ENCODE results near the gene OSBPL3. TPM values are rescaled to one million over a fixed set of nuclear protein-coding genes. Genes with fewer than 3 reads are reported as not detected.

OSBPL3 gene
- polyA plus RNA-seq, 1 donor (not counting 4 experiments of a cell fraction or from before 2014, with no cell fraction given), result 34.0 TPM

GRCh38 chr7:24896031-24896501, 83.9 kb downstream of the OSBPL3 start:
- dilution Hi-C loops (cut with MboI; ENCODE audit: extremely low pct_ligation_motif_present, low sequenced_read_pairs), result no loop called here
- no peak overlapping the region for H3K27ac ChIP-seq (ENCODE audit: control insufficient read depth, insufficient read depth, low read length)
- H3K9me1 ChIP-seq (ENCODE audit: control insufficient read depth, extremely low read depth, insufficient read depth, low read length), result no peaks in the 10 kb centered on the region
- H2AFZ ChIP-seq (ENCODE audit: control insufficient read depth, low read length), result no peak overlapping the region
- peaks cover 21% of the 10 kb centered on the region for H3K4me1 ChIP-seq (ENCODE audit: control insufficient read depth, extremely low read depth, insufficient read depth, low read length)
- H3K4me3 ChIP-seq (ENCODE audit: control insufficient read depth in 2 of 3, extremely low read depth in 1 of 3, insufficient read depth in 2 of 3, low read depth in 1 of 3, low read length in 3 of 3), result no peak overlapping the region
- H3K27me3 ChIP-seq (ENCODE audit: control insufficient read depth, extremely low read depth, insufficient read depth, low read length), result no peaks in the 10 kb centered on the region
- peaks cover 0 to 4% of the 10 kb centered on the region in 2 experiments for H3K36me3 ChIP-seq (ENCODE audit: control insufficient read depth in 2 of 2, extremely low read depth in 1 of 2, insufficient read depth in 2 of 2, low read length in 2 of 2)
- H4K20me1 ChIP-seq (ENCODE audit: control insufficient read depth, extremely low read depth, insufficient read depth, low read length), result no peaks in the 10 kb centered on the region
- DNase-seq (ENCODE audit: low read depth, low spot score) (no peak), FAIRE-seq (no peak)
- H3K9me3 ChIP-seq (ENCODE audit: control insufficient read depth, low read depth, low read length), result no peaks in the 10 kb centered on the region
- no peak overlapping the region for H3K9ac ChIP-seq (ENCODE audit: control insufficient read depth, extremely low read depth, insufficient read depth, low read length)
- no peak overlapping the region for H3K4me2 ChIP-seq (ENCODE audit: control insufficient read depth, extremely low read depth, insufficient read depth, low read depth, low read length)
- TF ChIP-seq EZH2 (IDR thresholded peaks at IDR 0.05; ENCODE audit: low read length), result no peak
- TF ChIP-seq CTCF (optimal IDR thresholded peaks at IDR 0.05 in 1 of 3, IDR thresholded peaks at IDR 0.05 in 1 of 3, conservative IDR thresholded peaks at IDR 0.05 in 1 of 3; ENCODE audit: extremely low read depth in 1 of 3, insufficient read depth in 2 of 3, low read length in 3 of 3), result peak in 1 of 3 experiments; percentile 7
- H3K79me2 ChIP-seq (ENCODE audit: control insufficient read depth, insufficient read depth, low read length), result peaks cover 80% of the 10 kb centered on the region

GRCh38 chr7:24894429-24895221, 85.4 kb downstream of the OSBPL3 start:
- Histone ChIP-seq H3K9ac (ENCODE audit: control insufficient read depth, extremely low read depth, insufficient read depth, low read length) (no peak overlapping the region), H4K20me1 (ENCODE audit: control insufficient read depth, extremely low read depth, insufficient read depth, low read length) (no peaks in the 10 kb centered on the region), H2AFZ (ENCODE audit: control insufficient read depth, low read length) (no peak overlapping the region), H3K27me3 (ENCODE audit: control insufficient read depth, extremely low read depth, insufficient read depth, low read length) (no peaks in the 10 kb centered on the region), H3K9me1 (ENCODE audit: control insufficient read depth, extremely low read depth, insufficient read depth, low read length) (no peaks in the 10 kb centered on the region), H3K9me3 (ENCODE audit: control insufficient read depth, low read depth, low read length) (no peaks in the 10 kb centered on the region), H3K4me2 (ENCODE audit: control insufficient read depth, extremely low read depth, insufficient read depth, low read depth, low read length) (no peak overlapping the region), H3K36me3 (ENCODE audit: control insufficient read depth in 2 of 2, extremely low read depth in 1 of 2, insufficient read depth in 2 of 2, low read length in 2 of 2) (peaks cover 6 to 13% of the 10 kb centered on the region in 2 experiments), H3K4me1 (ENCODE audit: control insufficient read depth, extremely low read depth, insufficient read depth, low read length) (peaks cover 16% of the 10 kb centered on the region), H3K4me3 (ENCODE audit: control insufficient read depth in 2 of 3, extremely low read depth in 1 of 3, insufficient read depth in 2 of 3, low read depth in 1 of 3, low read length in 3 of 3) (no peak overlapping the region), H3K27ac (ENCODE audit: control insufficient read depth, insufficient read depth, low read length) (no peak overlapping the region), H3K79me2 (ENCODE audit: control insufficient read depth, insufficient read depth, low read length) (peaks cover 73% of the 10 kb centered on the region)
- dilution Hi-C loops (cut with MboI; ENCODE audit: extremely low pct_ligation_motif_present, low sequenced_read_pairs), result no loop called here
- no peak for DNase-seq (ENCODE audit: low read depth, low spot score)
- TF ChIP-seq EZH2 (IDR thresholded peaks at IDR 0.05; ENCODE audit: low read length), result no peak
- peak; percentile 26 to 45 (median 36) for TF ChIP-seq CTCF (optimal IDR thresholded peaks at IDR 0.05 in 1 of 3, IDR thresholded peaks at IDR 0.05 in 1 of 3, conservative IDR thresholded peaks at IDR 0.05 in 1 of 3; ENCODE audit: extremely low read depth in 1 of 3, insufficient read depth in 2 of 3, low read length in 3 of 3)
- FAIRE-seq, result no peak
